PFSK-1 (cell line): ENCODE measurements around the gene TCF20.

Experiments
- FOXP2 ChIP-seq: optimal IDR thresholded peaks from 2 replicates; pipeline ENCODE3; 2011; ENCODE audit warnings: borderline replicate concordance, control low read depth, inconsistent platforms; ENCODE audit not compliant: insufficient read depth; ENCODE audit errors: extremely low read length, extremely low read depth
- POLR2AphosphoS5 ChIP-seq: IDR thresholded peaks from 2 replicates; pipeline ENCODE4 v1.6.1; 2012; ENCODE audit warnings: low read depth, mild to moderate bottlenecking, control low read depth, low read length, moderate library complexity
- SIN3A ChIP-seq: IDR thresholded peaks from 2 replicates; pipeline ENCODE4 v1.6.1; 2012; ENCODE audit warnings: mild to moderate bottlenecking, low read length, moderate library complexity, borderline replicate concordance; ENCODE audit not compliant: insufficient read depth
- TAF1 ChIP-seq: IDR thresholded peaks from 2 replicates; pipeline ENCODE4 v1.6.1; 2012; ENCODE audit warnings: low read length, control low read depth, borderline replicate concordance; ENCODE audit not compliant: insufficient read depth
- TF ChIP-seq, protein P1 (sequence below), 2 experiments: IDR thresholded peaks; 2 replicates each; pipeline versions ENCODE4 v1.6.1 to v1.8.0; 2011 to 2012; ENCODE audit warnings: low read depth in 2 of 2, low read length in 2 of 2, control low read depth in 1 of 2, inconsistent platforms in 1 of 2, mild to moderate bottlenecking in 1 of 2, moderate library complexity in 1 of 2; ENCODE audit not compliant: insufficient read depth in 1 of 2

The TCF20 gene

DNA sequence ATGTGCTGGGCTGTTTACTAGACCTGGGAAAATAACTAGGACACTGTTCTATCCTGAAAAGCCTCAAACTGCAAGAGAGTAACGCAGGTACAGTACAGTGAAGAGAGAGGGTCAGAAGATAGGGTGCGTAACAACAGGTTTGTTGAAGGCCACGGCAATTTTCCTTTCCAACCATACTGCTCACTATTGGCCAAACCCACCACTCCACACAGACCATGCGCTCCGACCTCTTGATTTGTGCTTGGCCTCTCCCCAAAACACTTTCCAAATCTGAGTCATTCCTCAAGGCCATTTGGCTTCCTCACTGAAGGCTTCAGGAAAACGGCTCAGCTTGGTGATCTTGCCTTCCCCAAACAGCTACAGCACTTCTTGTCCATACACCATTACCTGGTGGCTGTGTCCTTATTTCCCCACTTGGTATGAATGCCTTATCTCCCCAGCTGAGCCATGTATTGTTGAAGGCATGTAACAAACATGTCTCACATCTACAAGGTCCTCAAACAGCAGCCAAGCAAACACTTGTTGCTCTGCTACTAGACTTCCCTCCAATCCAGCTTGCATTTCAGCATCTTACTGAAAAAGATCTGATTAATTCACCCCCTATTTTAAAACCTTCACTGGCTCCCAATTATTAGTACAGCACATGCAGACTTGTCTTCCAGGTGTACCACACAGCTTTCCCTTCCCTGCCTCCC lies 40.9 kb downstream of the TCF20 start:
- TF ChIP-seq, protein P1, sequence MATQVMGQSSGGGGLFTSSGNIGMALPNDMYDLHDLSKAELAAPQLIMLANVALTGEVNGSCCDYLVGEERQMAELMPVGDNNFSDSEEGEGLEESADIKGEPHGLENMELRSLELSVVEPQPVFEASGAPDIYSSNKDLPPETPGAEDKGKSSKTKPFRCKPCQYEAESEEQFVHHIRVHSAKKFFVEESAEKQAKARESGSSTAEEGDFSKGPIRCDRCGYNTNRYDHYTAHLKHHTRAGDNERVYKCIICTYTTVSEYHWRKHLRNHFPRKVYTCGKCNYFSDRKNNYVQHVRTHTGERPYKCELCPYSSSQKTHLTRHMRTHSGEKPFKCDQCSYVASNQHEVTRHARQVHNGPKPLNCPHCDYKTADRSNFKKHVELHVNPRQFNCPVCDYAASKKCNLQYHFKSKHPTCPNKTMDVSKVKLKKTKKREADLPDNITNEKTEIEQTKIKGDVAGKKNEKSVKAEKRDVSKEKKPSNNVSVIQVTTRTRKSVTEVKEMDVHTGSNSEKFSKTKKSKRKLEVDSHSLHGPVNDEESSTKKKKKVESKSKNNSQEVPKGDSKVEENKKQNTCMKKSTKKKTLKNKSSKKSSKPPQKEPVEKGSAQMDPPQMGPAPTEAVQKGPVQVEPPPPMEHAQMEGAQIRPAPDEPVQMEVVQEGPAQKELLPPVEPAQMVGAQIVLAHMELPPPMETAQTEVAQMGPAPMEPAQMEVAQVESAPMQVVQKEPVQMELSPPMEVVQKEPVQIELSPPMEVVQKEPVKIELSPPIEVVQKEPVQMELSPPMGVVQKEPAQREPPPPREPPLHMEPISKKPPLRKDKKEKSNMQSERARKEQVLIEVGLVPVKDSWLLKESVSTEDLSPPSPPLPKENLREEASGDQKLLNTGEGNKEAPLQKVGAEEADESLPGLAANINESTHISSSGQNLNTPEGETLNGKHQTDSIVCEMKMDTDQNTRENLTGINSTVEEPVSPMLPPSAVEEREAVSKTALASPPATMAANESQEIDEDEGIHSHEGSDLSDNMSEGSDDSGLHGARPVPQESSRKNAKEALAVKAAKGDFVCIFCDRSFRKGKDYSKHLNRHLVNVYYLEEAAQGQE (IDR thresholded peaks at IDR 0.05; ENCODE audit: insufficient read depth in 1 of 2, low read depth in 2 of 2, low read length in 2 of 2), result no peak
- TF ChIP-seq POLR2AphosphoS5 (no peak), SIN3A (no peak), TAF1 (no peak), FOXP2 (no peak)

DNA sequence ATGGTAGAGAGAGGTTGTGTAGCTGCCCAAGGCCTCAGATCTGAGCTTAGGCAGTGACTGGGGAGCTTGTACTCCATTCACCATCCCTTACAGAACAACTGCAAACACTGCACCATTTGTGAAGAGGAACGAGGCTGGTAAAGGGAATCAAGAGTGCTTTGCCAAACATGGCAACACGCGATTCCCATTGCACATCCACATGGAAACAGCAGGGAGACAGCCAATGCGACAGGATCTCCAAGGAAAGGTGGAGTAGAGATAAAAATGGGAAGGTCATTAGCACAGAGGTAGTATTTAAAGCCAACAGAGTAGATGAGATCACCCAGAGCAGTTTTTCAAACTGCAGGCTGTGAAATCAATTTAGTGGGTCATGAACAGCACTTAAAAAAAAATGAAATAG lies 42.0 kb downstream of the TCF20 start:
- TF ChIP-seq TAF1 (no peak), POLR2AphosphoS5 (no peak), SIN3A (no peak), FOXP2 (no peak)
- TF ChIP-seq, protein P1 (IDR thresholded peaks at IDR 0.05; ENCODE audit: insufficient read depth in 1 of 2, low read depth in 2 of 2, low read length in 2 of 2), result no peak

DNA sequence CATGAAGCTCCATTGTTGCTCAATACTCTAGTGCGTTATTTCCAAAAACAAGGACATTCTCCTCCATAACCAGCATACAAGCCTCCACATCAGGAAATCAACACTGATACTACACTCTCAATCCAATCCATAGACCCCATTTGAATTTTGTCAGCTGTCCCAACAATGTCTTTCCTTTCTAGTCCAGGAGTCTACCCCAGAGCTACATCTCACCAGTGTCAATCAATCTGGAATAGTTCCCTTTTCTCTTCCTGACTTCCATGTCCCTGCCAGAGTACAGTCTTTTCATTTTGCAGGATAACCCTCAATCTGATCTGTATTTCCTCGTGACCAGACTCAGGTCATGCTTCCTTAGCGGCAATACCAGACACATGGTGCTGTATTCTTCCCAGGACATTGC lies 43.0 kb downstream of the TCF20 start:
- TF ChIP-seq FOXP2, result no peak
- TF ChIP-seq, protein P1 (IDR thresholded peaks at IDR 0.05; ENCODE audit: insufficient read depth in 1 of 2, low read depth in 2 of 2, low read length in 2 of 2), result no peak
- TF ChIP-seq POLR2AphosphoS5, result no peak
- TF ChIP-seq TAF1, result no peak
- no peak for TF ChIP-seq SIN3A

- TF ChIP-seq POLR2AphosphoS5, result no peak
Measured at GRCh38 chr22:42225841-42226240, 44.6 kb downstream of the TCF20 start.

DNA sequence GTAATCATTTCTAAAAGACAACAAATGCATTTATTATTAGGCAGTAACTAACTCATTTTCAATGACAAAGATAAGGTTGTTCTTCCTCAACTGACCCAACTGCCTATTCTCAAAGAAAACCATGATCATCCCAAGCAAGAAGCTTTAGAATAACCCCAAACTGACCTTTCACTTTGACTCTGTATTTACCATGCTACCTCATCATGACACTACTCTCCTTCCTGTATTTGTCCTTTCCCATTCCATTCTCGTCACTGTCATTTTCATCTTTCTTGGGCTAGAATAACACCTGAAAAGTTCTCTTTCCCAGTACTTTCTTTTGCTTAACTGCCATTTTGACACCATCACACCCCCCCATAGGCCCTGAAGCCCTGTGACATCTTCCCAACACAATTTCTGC lies 48.3 kb downstream of the TCF20 start:
- TF ChIP-seq TAF1, result no peak
- TF ChIP-seq FOXP2, result no peak
- TF ChIP-seq POLR2AphosphoS5, result no peak
- TF ChIP-seq, protein P1 (IDR thresholded peaks at IDR 0.05; ENCODE audit: insufficient read depth in 1 of 2, low read depth in 2 of 2, low read length in 2 of 2), result no peak
- TF ChIP-seq SIN3A, result no peak
